ENCODE data around the gene NOL7. TPM values are rescaled to one million over a fixed set of nuclear protein-coding genes. Genes with fewer than 3 reads are reported as not detected.

NOL7 gene
- total and polyA plus RNA-seq, 2 of the 4 experiments (the other 2 are of a cell fraction) = 21.3 to 34.5 TPM

- Histone ChIP-seq H2BK120ac (ENCODE audit: low read depth, low read length) (no peak overlapping the region), H3K4me1 (ENCODE audit: control insufficient read depth, insufficient read depth, low read length) (peaks cover 4% of the 10 kb centered on the region; the same call in 1 of the 2 replicates), H2AK9ac (replicated peaks; ENCODE audit: low read depth, low read length, poor library complexity) (no peak overlapping the region), H3K36me3 (ENCODE audit: control insufficient read depth, insufficient read depth, low read length) (peaks cover 18% of the 10 kb centered on the region), H3K18ac (ENCODE audit: low read depth, low read length) (no peak overlapping the region), H4K5ac (ENCODE audit: low read depth, low read length) (no peak overlapping the region), H3K27me3 (ENCODE audit: control insufficient read depth, insufficient read depth, low read length) (no peaks in the 10 kb centered on the region), H3K4ac (ENCODE audit: low read depth, low read length) (no peak overlapping the region), H3K79me1 (ENCODE audit: low read depth in 1 of 2, low read length in 2 of 2) (no peaks in the 10 kb centered on the region), H4K91ac (ENCODE audit: insufficient read depth, low read depth, low read length) (no peak overlapping the region), H3K9me1 (ENCODE audit: insufficient read depth, low read length) (peaks cover 4% of the 10 kb centered on the region), H3K4me2 (ENCODE audit: low read depth, low read length) (no peak overlapping the region), H4K20me1 (ENCODE audit: insufficient read depth, low read length) (no peaks in the 10 kb centered on the region; the same call in 1 of the 2 replicates), H2BK15ac (ENCODE audit: low read depth, low read length) (no peak overlapping the region), H3K9ac (ENCODE audit: low read depth, low read length) (no peak overlapping the region), H3K23ac (ENCODE audit: low read depth, low read length) (no peak overlapping the region), H3K14ac (replicated peaks; ENCODE audit: low read depth, low read length) (no peak overlapping the region), H3K27ac (ENCODE audit: insufficient read depth, low read length) (no peak overlapping the region), H3K4me3 (ENCODE audit: insufficient read depth, low read depth, low read length) (no peak overlapping the region), H2AK5ac (ENCODE audit: low read depth, low read length) (no peak overlapping the region), H2BK5ac (ENCODE audit: low read depth, low read length, poor library complexity, severe bottlenecking) (no peak overlapping the region), H4K8ac (ENCODE audit: low read depth in 2 of 2, low read length in 2 of 2) (no peak overlapping the region), H2AFZ (replicated peaks; ENCODE audit: low read length, poor library complexity) (no peak overlapping the region), H3K9me3 (ENCODE audit: control insufficient read depth, insufficient read depth, low read length) (no peaks in the 10 kb centered on the region), H2BK20ac (ENCODE audit: low read depth, low read length) (no peak overlapping the region), H3K56ac (ENCODE audit: extremely low read depth, insufficient read depth, low read length) (no peak overlapping the region)
- 84% methylated on average over 3 of the region's 6 CpGs; no CpG with 5 or more reads in 1 of the 2 experiments for WGBS, 2 experiments (ENCODE audit: extremely low coverage in 2 of 2, insufficient read length in 1 of 2)
- ATAC-seq (ENCODE audit: low read depth) (no peak), DNase-seq (no peak)
- intact Hi-C loops (cut with micrococcal nuclease) = no loop called here
- ChIA-PET POLR2A (ENCODE audit: unreplicated experiment) (no interaction called here), CTCF (interaction anchor here (0.6 kb wide), 1 partner anchor 21 kb away, joined by 4 read pairs; no protein-coding TSS in a partner anchor)
- BruUV-seq (replicated peaks) = no TSS peak
- dilution Hi-C loops (cut with HindIII; ENCODE audit: low sequenced_read_pairs, unreplicated experiment) = no loop called here
- in situ Hi-C loops (cut with MboI; ENCODE audit: low sequenced_read_pairs) = no loop called here
- TF ChIP-seq CEBPB (IDR thresholded peaks at IDR 0.05; ENCODE audit: low read depth, low read length) (no peak), RFX5 (IDR thresholded peaks at IDR 0.05; ENCODE audit: low read depth, low read length) (no peak), BHLHE40 (IDR thresholded peaks at IDR 0.05; ENCODE audit: low read depth, low read length) (no peak), POLR2A (IDR thresholded peaks at IDR 0.05; ENCODE audit: low read depth, low read length) (no peak), RCOR1 (IDR thresholded peaks at IDR 0.05; ENCODE audit: insufficient replicate concordance, low read length) (no peak), USF2 (IDR thresholded peaks at IDR 0.05; ENCODE audit: low read depth, low read length) (no peak), SMC3 (IDR thresholded peaks at IDR 0.05; ENCODE audit: low read depth, low read length) (no peak), FOS (IDR thresholded peaks at IDR 0.05; ENCODE audit: low read depth, low read length) (no peak)
These were observed 22.0 kb upstream of the NOL7 start for GRCh38 chr6:13593103-13593502.

Data from IMR-90 (cell line).